ENCODE data around the gene MYMK.

MYMK gene

DNA sequence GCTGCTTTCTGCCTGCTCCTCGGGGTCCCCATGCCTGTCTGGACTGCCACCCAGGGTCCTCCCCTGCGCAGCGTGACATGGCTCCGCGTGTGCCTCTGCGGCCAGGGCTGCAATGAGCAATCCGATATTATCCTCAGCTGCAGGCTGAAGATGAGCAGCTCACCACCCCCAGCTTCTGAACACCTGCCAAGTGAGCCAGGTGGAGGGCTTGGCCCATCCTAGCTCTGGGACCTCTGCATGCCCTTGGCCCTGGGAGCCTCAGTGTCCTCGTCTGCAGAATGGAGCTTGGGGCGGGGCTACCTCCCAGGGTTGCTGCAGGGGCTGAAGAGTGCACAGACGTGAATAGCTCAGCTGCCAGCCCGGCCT lies 4.1 kb upstream of the MYMK start (continued):
- TF ChIP-seq CSRNP3 (CRISPR knock-in tag; IDR thresholded peaks at IDR 0.05) (no peak), GLIS3 (CRISPR knock-in tag; IDR thresholded peaks at IDR 0.05) (no peak)

GRCh38 chr9:133528001-133528875 lies 3.5 kb upstream of the MYMK start:
- no peak for ATAC-seq
- no peak for TF ChIP-seq ZNF8 (CRISPR knock-in tag; IDR thresholded peaks at IDR 0.05)
- TF ChIP-seq ZFP3 (CRISPR knock-in tag; IDR thresholded peaks at IDR 0.05), result no peak
- TF ChIP-seq SNAI2 (CRISPR knock-in tag; IDR thresholded peaks at IDR 0.05), result no peak
- no peak for TF ChIP-seq ZC3H10 (CRISPR knock-in tag; IDR thresholded peaks at IDR 0.05)
- no peak for TF ChIP-seq POU6F1 (CRISPR knock-in tag; IDR thresholded peaks at IDR 0.05; ENCODE audit: borderline replicate concordance, low read depth)
- no peak for TF ChIP-seq CSDC2 (CRISPR knock-in tag; IDR thresholded peaks at IDR 0.05)
- TF ChIP-seq ESRRG (CRISPR knock-in tag; IDR thresholded peaks at IDR 0.05), result no peak
- TF ChIP-seq ARNTL (CRISPR knock-in tag; IDR thresholded peaks at IDR 0.05; ENCODE audit: borderline replicate concordance, low read depth), result no peak
- TF ChIP-seq TOX (CRISPR knock-in tag; IDR thresholded peaks at IDR 0.05; ENCODE audit: borderline replicate concordance), result no peak
- TF ChIP-seq, protein P1, sequence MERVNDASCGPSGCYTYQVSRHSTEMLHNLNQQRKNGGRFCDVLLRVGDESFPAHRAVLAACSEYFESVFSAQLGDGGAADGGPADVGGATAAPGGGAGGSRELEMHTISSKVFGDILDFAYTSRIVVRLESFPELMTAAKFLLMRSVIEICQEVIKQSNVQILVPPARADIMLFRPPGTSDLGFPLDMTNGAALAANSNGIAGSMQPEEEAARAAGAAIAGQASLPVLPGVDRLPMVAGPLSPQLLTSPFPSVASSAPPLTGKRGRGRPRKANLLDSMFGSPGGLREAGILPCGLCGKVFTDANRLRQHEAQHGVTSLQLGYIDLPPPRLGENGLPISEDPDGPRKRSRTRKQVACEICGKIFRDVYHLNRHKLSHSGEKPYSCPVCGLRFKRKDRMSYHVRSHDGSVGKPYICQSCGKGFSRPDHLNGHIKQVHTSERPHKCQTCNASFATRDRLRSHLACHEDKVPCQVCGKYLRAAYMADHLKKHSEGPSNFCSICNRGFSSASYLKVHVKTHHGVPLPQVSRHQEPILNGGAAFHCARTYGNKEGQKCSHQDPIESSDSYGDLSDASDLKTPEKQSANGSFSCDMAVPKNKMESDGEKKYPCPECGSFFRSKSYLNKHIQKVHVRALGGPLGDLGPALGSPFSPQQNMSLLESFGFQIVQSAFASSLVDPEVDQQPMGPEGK (CRISPR knock-in tag; IDR thresholded peaks at IDR 0.05; ENCODE audit: borderline replicate concordance), result no peak
- no peak for TF ChIP-seq CSRNP3 (CRISPR knock-in tag; IDR thresholded peaks at IDR 0.05)
- TF ChIP-seq BACH2 (CRISPR knock-in tag; IDR thresholded peaks at IDR 0.05; ENCODE audit: borderline replicate concordance), result no peak
- no peak for TF ChIP-seq RARB (CRISPR knock-in tag; IDR thresholded peaks at IDR 0.05)
- TF ChIP-seq TCF4 (CRISPR knock-in tag; IDR thresholded peaks at IDR 0.05; ENCODE audit: borderline replicate concordance), result no peak
- TF ChIP-seq OSR1 (CRISPR knock-in tag; IDR thresholded peaks at IDR 0.05), result no peak
- no peak for TF ChIP-seq ZNF70 (CRISPR knock-in tag; IDR thresholded peaks at IDR 0.05)
- TF ChIP-seq PPARA (CRISPR knock-in tag; IDR thresholded peaks at IDR 0.05; ENCODE audit: borderline replicate concordance), result no peak

DNA sequence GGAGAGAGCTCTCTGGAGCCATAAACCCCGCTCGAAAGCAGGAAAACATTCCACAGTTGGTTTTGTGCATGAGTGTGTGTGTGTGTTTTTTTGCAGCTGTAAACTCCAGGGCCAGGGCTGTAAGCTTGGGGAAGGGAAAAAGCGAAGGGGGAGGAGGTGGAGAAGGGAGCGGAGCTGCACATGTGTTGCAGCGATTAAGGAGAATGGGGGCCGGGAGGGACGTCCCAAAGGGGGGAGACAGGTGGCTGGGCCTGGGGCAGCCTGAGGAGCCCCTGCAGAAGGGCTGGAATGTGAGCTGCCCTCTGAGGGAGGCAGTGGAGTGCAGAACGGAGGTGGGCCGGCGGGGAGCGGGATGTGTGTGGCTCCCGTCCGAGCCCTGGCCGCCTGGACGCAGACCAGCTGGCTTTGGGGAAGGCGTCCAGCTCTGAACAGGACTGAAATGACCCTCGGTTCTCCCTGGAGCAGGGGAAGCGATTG lies 2.7 kb upstream of the MYMK start:
- no peak; the same call in 2 of the 3 replicates for ATAC-seq
- TF ChIP-seq OSR1 (CRISPR knock-in tag; IDR thresholded peaks at IDR 0.05), result no peak
- no peak for TF ChIP-seq ZFP3 (CRISPR knock-in tag; IDR thresholded peaks at IDR 0.05)
- TF ChIP-seq TOX (CRISPR knock-in tag; IDR thresholded peaks at IDR 0.05; ENCODE audit: borderline replicate concordance), result no peak
- TF ChIP-seq ZNF565 (CRISPR knock-in tag; conservative IDR thresholded peaks at IDR 0.05; ENCODE audit: low read depth), result no peak
- TF ChIP-seq, protein P1 (CRISPR knock-in tag; IDR thresholded peaks at IDR 0.05; ENCODE audit: borderline replicate concordance), result no peak
- no peak for TF ChIP-seq ARNTL (CRISPR knock-in tag; IDR thresholded peaks at IDR 0.05; ENCODE audit: borderline replicate concordance, low read depth)
- no peak for TF ChIP-seq ZNF8 (CRISPR knock-in tag; IDR thresholded peaks at IDR 0.05)
- TF ChIP-seq TSHZ2 (CRISPR knock-in tag; IDR thresholded peaks at IDR 0.05), result no peak
- no peak for TF ChIP-seq CSDC2 (CRISPR knock-in tag; IDR thresholded peaks at IDR 0.05)
- no peak for TF ChIP-seq ISL1 (CRISPR knock-in tag; IDR thresholded peaks at IDR 0.05)
- no peak for TF ChIP-seq PPARA (CRISPR knock-in tag; IDR thresholded peaks at IDR 0.05; ENCODE audit: borderline replicate concordance)
- no peak for TF ChIP-seq ZNF70 (CRISPR knock-in tag; IDR thresholded peaks at IDR 0.05)

Data from SK-N-SH treated with all-trans-retinoic acid at 6 μM for 48 hours (cell line).